Spinal cord (tissue), 10 donors: ENCODE results near the gene ZFYVE28. TPM values are rescaled to one million over a fixed set of nuclear protein-coding genes. Genes with fewer than 3 reads are reported as not detected.

Experiments
- DNase-seq, 6 donors: peaks; one replicate each; pipeline versions ENCODE4 v3.0.0 to v3.0.0-alpha.2; 2013 to 2015; ENCODE audit warnings: low spot score in 6 of 6, low read depth in 4 of 6
- H3K27ac ChIP-seq: one replicate; pipeline ENCODE4 v1.5.1; 2013; ENCODE audit warnings: low read depth, low read length, control low read depth
- H3K27me3 ChIP-seq: one replicate; pipeline ENCODE4 v1.6.1; 2013; ENCODE audit warnings: low read length; ENCODE audit not compliant: control insufficient read depth, insufficient read depth
- H3K36me3 ChIP-seq: one replicate; pipeline ENCODE4 v1.6.1; 2013; ENCODE audit warnings: low read length; ENCODE audit not compliant: control insufficient read depth, insufficient read depth
- H3K4me1 ChIP-seq: one replicate; pipeline ENCODE4 v1.6.1; 2013; ENCODE audit warnings: low read length; ENCODE audit not compliant: control insufficient read depth, insufficient read depth
- H3K4me3 ChIP-seq: one replicate; pipeline ENCODE4 v1.5.1; 2013; ENCODE audit warnings: low read depth, low read length, control low read depth
- H3K9me3 ChIP-seq: one replicate; pipeline ENCODE4 v1.6.1; 2013; ENCODE audit warnings: low read length; ENCODE audit not compliant: control insufficient read depth, insufficient read depth
- WGBS: methylation state at CpG from one replicate; pipeline ENCODE4 v1.1.5; 2013; ENCODE audit warnings: missing lambda C conversion rate; ENCODE audit not compliant: insufficient coverage; 5-methylcytosine and 5-hydroxymethylcytosine counted together
- polyA plus RNA-seq, 2 donors: library from polyadenylated mRNA; unstranded; fragments of 120-200 nt; gene quantifications; one replicate each; pipeline ENCODE4 v1.2.1, GENCODE V29; 2013; ENCODE audit not compliant: insufficient read length in 2 of 2
- total RNA-seq, 2 donors: library from RNA; depleted of rRNA in 1 of 2; stranded (reverse); fragments of 120-200 nt in 1 of 2; fragments of >200 nt in 1 of 2; gene quantifications; one replicate each; pipeline versions ENCODE4 v1.2.3 to v1.2.4, GENCODE V29; 2013 to 2014
- donor health status: healthy.

The ZFYVE28 gene
- total and polyA plus RNA-seq, 4 donors: 7.9 to 13.9 (median 9.8) TPM

- Histone ChIP-seq H3K4me3 (no peak overlapping the region), H3K9me3 (no peaks in the 10 kb centered on the region), H3K4me1 (no peaks in the 10 kb centered on the region), H3K36me3 (peaks cover 20% of the 10 kb centered on the region), H3K27ac (no peak overlapping the region), H3K27me3 (no peaks in the 10 kb centered on the region)
- DNase-seq: no peak
- 98% methylated on average over 6 of the region's 10 CpGs for WGBS
Measured at GRCh38 chr4:2318885-2319284, 99.6 kb downstream of the ZFYVE28 start.

GRCh38 chr4:2318476-2318875 lies 100.0 kb downstream of the ZFYVE28 start:
- Histone ChIP-seq H3K4me1 (no peaks in the 10 kb centered on the region), H3K4me3 (no peak overlapping the region), H3K27me3 (no peaks in the 10 kb centered on the region), H3K27ac (no peak overlapping the region), H3K9me3 (no peaks in the 10 kb centered on the region), H3K36me3 (peaks cover 20% of the 10 kb centered on the region)
- 94% methylated on average over 9 of the region's 12 CpGs for WGBS
- no peak for DNase-seq

GRCh38 chr4:2313366-2313765 lies 105.1 kb downstream of the ZFYVE28 start:
- H3K36me3 ChIP-seq: no peaks in the 10 kb centered on the region
- no peaks in the 10 kb centered on the region for H3K4me1 ChIP-seq
- no peaks in the 10 kb centered on the region for H3K27me3 ChIP-seq
- DNase-seq: no peak
- 76% methylated on average over 5 of the region's 5 CpGs for WGBS
- H3K4me3 ChIP-seq: no peak overlapping the region
- H3K9me3 ChIP-seq: peaks cover 3% of the 10 kb centered on the region
- no peak overlapping the region for H3K27ac ChIP-seq

- H3K9me3 ChIP-seq: peaks cover 6% of the 10 kb centered on the region
- no peak overlapping the region for H3K4me3 ChIP-seq
- no peaks in the 10 kb centered on the region for H3K4me1 ChIP-seq
- 85% methylated on average over 7 of the region's 10 CpGs for WGBS
- H3K36me3 ChIP-seq: peaks cover 27% of the 10 kb centered on the region
- no peak for DNase-seq
- H3K27ac ChIP-seq: no peak overlapping the region
- no peaks in the 10 kb centered on the region for H3K27me3 ChIP-seq
Measured at GRCh38 chr4:2306773-2307410, 111.6 kb downstream of the ZFYVE28 start.

GRCh38 chr4:2305766-2306501 lies 112.5 kb downstream of the ZFYVE28 start:
- WGBS: 89% methylated on average over 9 of the region's 11 CpGs
- H3K4me1 ChIP-seq: no peaks in the 10 kb centered on the region
- H3K27ac ChIP-seq: no peak overlapping the region
- no peaks in the 10 kb centered on the region for H3K27me3 ChIP-seq
- peaks cover 29% of the 10 kb centered on the region for H3K36me3 ChIP-seq
- H3K4me3 ChIP-seq: no peak overlapping the region
- no peak for DNase-seq
- H3K9me3 ChIP-seq: peaks cover 3% of the 10 kb centered on the region

- Histone ChIP-seq H3K4me3 (no peak overlapping the region), H3K4me1 (no peaks in the 10 kb centered on the region), H3K27me3 (no peaks in the 10 kb centered on the region), H3K9me3 (peaks cover 3% of the 10 kb centered on the region), H3K36me3 (peaks cover 35% of the 10 kb centered on the region), H3K27ac (no peak overlapping the region)
- WGBS: 87% methylated on average over 41 of the region's 41 CpGs
- no peak for DNase-seq
Measured at GRCh38 chr4:2304877-2305561, 113.4 kb downstream of the ZFYVE28 start.

GRCh38 chr4:2304321-2304876 lies 114.0 kb downstream of the ZFYVE28 start:
- no peak for DNase-seq
- 90% methylated on average over 32 of the region's 32 CpGs for WGBS
- Histone ChIP-seq H3K27ac (no peak overlapping the region), H3K9me3 (peaks cover 3% of the 10 kb centered on the region), H3K36me3 (peaks cover 35% of the 10 kb centered on the region), H3K27me3 (no peaks in the 10 kb centered on the region), H3K4me3 (no peak overlapping the region), H3K4me1 (no peaks in the 10 kb centered on the region)

- no peak overlapping the region for H3K27ac ChIP-seq
Measured at GRCh38 chr4:2303686-2304320, 114.6 kb downstream of the ZFYVE28 start.

GRCh38 chr4:2303121-2303685 lies 115.2 kb downstream of the ZFYVE28 start:
- Histone ChIP-seq H3K36me3 (peaks cover 39% of the 10 kb centered on the region), H3K4me1 (no peaks in the 10 kb centered on the region), H3K27ac (no peak overlapping the region), H3K27me3 (no peaks in the 10 kb centered on the region), H3K4me3 (no peak overlapping the region), H3K9me3 (peaks cover 3% of the 10 kb centered on the region)
- 86% methylated on average over 16 of the region's 19 CpGs for WGBS
- no peak for DNase-seq

More at GRCh38 chr4:2303686-2304320, 114.6 kb downstream of the ZFYVE28 start:
- Histone ChIP-seq H3K4me3 (no peak overlapping the region), H3K27me3 (no peaks in the 10 kb centered on the region), H3K36me3 (peaks cover 35% of the 10 kb centered on the region), H3K4me1 (no peaks in the 10 kb centered on the region), H3K9me3 (peaks cover 3% of the 10 kb centered on the region)
- 87% methylated on average over 31 of the region's 31 CpGs for WGBS
- DNase-seq: no peak
